Inflammatory macrophage treated with lipopolysaccharide for 4 hours (primary cell): ENCODE measurements around the gene POU6F1.

Experiments used
- DNase-seq: peaks from one replicate; pipeline ENCODE4 v3.0.0-alpha.2; 2020

POU6F1 gene

GRCh38 chr12:51160814-51161459, 56.9 kb downstream of the POU6F1 start:
- no peak for DNase-seq

DNA sequence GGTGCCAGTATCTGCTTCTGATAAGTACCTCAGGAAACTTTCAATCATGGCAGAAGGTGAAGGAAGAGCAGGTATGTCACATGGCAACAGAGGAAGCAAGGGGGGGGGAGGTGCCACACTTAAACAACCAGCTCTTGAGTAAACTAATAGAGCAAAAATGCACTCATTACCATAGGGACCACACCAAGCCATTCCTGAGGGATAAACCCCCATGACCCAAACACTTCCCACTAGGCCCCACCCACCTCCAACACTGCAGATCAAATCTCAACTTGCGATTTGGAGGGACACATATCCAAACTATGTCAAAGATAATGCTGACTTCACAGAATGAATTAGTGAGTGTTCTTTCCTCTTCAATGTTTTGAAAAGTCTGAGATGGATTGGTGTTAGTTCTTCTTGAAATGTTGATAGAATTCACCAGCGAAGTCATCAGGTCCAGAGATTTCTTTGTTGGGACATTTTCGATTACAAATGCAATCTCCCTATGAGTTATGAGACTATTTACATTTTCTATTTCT, 61.6 kb downstream of the POU6F1 start:
- no peak for DNase-seq

DNA sequence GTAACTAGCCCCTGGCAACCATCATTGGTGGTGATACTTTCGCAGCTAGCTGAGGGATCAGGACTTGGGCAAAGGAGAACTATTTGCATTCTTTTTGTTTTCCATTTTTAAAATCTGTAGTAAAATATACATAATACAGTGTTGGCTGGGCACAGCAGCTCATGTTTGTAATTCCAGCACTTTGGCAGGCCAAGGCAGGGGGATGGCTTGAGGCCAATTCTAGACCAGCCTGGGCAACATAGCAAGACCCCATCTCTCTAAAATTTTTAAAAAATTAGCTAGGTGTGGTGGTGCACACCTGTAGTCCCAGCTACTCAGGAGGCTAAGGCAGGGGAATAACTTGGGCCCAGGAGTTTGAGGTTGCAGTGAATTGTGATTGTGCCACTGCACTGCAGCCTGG, 64.9 kb downstream of the POU6F1 start:
- no peak for DNase-seq

- no peak for DNase-seq
Measured at GRCh38 chr12:51150777-51151176, 67.1 kb downstream of the POU6F1 start.

- no peak for DNase-seq
Measured at GRCh38 chr12:51147309-51147708, 70.6 kb downstream of the POU6F1 start.

DNA sequence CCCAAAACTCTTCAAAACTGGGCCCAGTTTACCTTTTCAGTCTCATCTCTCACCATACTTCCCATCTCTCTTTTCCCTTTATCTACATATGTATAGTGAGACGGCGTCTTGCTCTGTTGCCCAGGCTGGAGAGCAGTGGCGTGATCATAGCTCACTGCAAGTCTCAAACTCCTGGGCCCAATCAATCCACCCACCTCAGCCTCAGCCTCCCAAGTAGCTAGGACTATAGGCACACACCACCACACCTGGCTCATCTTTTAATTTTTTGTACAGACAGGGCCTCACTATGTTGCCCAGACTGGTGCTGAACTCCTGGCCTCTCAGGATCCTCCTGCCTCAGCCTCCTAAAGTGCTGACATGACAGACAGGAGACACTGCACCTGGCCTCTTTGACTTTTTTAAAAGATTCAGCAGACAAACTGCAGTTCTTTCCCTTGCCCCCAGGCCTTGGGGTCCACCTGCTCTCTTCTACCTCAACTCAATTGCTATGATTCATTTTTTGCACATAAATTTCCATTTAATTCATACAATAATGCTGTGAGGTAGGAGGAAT, 78.5 kb downstream of the POU6F1 start:
- DNase-seq, result no peak
